Progenitor cell of endocrine pancreas (in vitro differentiated cells): Measurements from ENCODE around the gene TMEM120B. TPM values are rescaled to one million over a fixed set of nuclear protein-coding genes. Genes with fewer than 3 reads are reported as not detected.

ENCODE experiments used
- DNase-seq: peaks from one replicate; pipeline ENCODE4 v3.0.0; 2021; ENCODE audit warnings: low spot score; ENCODE audit not compliant: unreplicated experiment
- H3K27ac Mint-ChIP-seq: 2 replicates; pipeline ENCODE4 v1.8.0; 2021; ENCODE audit warnings: mild to moderate bottlenecking, moderate library complexity, mixed read lengths
- H3K27me3 Mint-ChIP-seq: 2 replicates; pipeline ENCODE4 v1.8.0; 2021; ENCODE audit warnings: mixed read lengths
- H3K36me3 Mint-ChIP-seq: 2 replicates; pipeline ENCODE4 v1.8.0; 2022; ENCODE audit warnings: mixed read lengths; ENCODE audit not compliant: insufficient read depth
- H3K4me1 Mint-ChIP-seq: 2 replicates; pipeline ENCODE4 v1.8.0; 2021; ENCODE audit warnings: low read depth, mixed read lengths
- H3K4me3 Mint-ChIP-seq: 2 replicates; pipeline ENCODE4 v1.8.0; 2021; ENCODE audit warnings: low read depth, mild to moderate bottlenecking, moderate library complexity, mixed read lengths
- H3K9me3 Mint-ChIP-seq: 2 replicates; pipeline ENCODE4 v1.8.0; 2021; ENCODE audit warnings: low read depth, mixed read lengths
- total RNA-seq: library from RNA; stranded (reverse); gene quantifications from 2 replicates; pipeline ENCODE4 v1.2.1, GENCODE V29; 2021
- TF ChIP-seq, protein P1 (sequence below): fragments of 200-600 bp; sonication (generic); IDR thresholded peaks from one replicate; pipeline ENCODE4 v1.5.0; 2021; ENCODE audit warnings: antibody characterized with exemption, mild to moderate bottlenecking; ENCODE audit not compliant: unreplicated experiment

Gene TMEM120B
- total RNA-seq, 1 donor from 2014 or later, result 16.1 TPM

DNA sequence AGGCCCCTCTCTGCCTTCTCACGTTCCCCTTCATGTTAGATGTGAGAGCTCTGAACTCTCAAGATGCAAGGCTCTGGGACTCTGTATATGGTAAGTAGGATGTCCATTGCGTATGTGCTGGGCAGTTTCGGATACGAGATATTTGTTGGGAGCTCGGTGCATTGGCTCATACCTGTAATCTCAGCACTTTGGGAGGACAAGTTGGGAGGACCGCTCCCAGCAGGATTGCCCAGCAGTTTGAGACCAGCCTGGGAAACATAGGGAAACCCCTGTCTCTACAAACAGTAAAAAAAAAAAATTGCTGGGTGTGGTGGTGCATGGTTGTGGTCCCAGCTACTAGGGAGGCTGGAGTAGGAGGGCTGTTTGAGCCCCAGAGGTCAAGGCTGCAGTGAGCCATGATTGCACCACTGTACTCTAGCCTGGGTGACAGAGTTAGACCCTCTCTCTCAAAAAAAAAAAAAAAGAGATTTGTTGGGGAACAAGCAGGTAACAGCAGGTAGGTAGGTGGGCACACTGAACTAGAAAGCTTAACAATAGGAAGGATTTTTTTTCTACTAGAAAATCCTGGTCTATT is 3.4 kb downstream of the TMEM120B start:
- Mint-ChIP-seq H3K27me3 (no peaks in the 10 kb centered on the region), H3K4me1 (peaks cover 13% of the 10 kb centered on the region), H3K27ac (no peak overlapping the region), H3K4me3 (no peak overlapping the region), H3K36me3 (peaks cover 2% of the 10 kb centered on the region), H3K9me3 (no peaks in the 10 kb centered on the region)
- no peak for DNase-seq
- TF ChIP-seq, protein P1, sequence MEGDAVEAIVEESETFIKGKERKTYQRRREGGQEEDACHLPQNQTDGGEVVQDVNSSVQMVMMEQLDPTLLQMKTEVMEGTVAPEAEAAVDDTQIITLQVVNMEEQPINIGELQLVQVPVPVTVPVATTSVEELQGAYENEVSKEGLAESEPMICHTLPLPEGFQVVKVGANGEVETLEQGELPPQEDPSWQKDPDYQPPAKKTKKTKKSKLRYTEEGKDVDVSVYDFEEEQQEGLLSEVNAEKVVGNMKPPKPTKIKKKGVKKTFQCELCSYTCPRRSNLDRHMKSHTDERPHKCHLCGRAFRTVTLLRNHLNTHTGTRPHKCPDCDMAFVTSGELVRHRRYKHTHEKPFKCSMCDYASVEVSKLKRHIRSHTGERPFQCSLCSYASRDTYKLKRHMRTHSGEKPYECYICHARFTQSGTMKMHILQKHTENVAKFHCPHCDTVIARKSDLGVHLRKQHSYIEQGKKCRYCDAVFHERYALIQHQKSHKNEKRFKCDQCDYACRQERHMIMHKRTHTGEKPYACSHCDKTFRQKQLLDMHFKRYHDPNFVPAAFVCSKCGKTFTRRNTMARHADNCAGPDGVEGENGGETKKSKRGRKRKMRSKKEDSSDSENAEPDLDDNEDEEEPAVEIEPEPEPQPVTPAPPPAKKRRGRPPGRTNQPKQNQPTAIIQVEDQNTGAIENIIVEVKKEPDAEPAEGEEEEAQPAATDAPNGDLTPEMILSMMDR, result no peak

DNA sequence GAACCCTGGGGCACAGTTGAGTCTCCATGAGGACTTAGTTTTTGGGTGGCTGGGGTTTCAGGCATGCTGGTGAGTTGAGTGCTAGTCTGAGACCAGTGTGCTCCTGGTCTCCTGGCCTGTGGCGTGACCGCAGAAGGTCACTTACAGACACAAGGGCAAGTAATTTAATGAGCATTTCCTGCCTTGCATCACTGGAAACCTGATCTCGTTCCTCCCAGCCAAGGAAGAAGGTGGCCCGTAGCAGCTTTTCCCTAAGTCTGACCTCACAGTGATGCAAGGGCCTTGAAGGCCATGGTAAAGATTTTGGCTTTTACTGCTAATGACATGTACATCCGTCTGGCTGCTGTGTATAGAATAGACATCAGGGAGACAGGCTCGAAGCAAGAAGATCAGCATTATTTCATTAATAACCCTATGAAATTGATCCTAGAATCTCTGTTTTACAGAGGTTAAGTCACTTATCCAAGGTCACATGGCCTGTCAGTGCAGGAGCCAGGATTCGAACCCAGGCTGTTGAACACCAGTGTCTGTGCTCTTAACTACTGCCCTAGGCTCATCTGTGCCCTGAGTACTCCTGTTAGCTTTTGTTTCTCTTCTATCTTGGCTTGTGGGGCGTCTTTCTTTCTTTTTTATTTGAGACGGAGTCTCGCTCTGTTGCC is 4.6 kb downstream of the TMEM120B start:
- Mint-ChIP-seq H3K36me3 (peaks cover 2% of the 10 kb centered on the region), H3K4me3 (no peak overlapping the region), H3K9me3 (no peaks in the 10 kb centered on the region), H3K27me3 (no peaks in the 10 kb centered on the region), H3K4me1 (peaks cover 9% of the 10 kb centered on the region), H3K27ac (no peak overlapping the region)
- TF ChIP-seq, protein P1, result no peak
- no peak for DNase-seq

GRCh38 chr12:121718653-121719239 is 6.2 kb downstream of the TMEM120B start:
- no peaks in the 10 kb centered on the region for H3K9me3 Mint-ChIP-seq
- peaks cover 2% of the 10 kb centered on the region for H3K4me1 Mint-ChIP-seq
- no peak overlapping the region for H3K4me3 Mint-ChIP-seq
- H3K36me3 Mint-ChIP-seq, result peaks cover 4% of the 10 kb centered on the region
- H3K27ac Mint-ChIP-seq, result no peak overlapping the region
- no peak for DNase-seq
- TF ChIP-seq, protein P1, result no peak
- H3K27me3 Mint-ChIP-seq, result no peaks in the 10 kb centered on the region

DNA sequence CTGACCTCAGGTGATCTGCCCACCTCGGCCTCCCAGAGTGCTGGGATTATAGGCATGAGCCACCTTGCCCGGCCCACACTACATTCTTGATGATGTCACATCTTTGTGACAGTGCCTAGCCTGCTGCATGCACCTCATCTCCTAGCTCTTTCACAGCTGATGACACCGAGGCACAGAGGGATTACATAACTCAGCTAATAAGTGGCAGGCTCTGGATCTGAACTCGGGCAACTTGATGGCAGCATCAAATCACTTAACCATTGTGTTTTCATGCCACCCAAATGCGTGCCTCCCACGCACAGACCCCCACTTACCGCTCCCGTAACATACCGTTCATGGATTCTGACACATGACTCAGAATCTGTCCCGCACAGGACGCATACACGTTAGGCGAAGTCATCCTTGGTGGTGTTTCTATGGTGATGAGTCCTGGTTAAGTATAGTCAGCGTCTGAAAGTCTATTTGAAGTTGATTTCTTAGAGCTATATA is 7.4 kb downstream of the TMEM120B start:
- Mint-ChIP-seq H3K4me1 (no peaks in the 10 kb centered on the region), H3K36me3 (peaks cover 3% of the 10 kb centered on the region), H3K27ac (no peak overlapping the region), H3K27me3 (no peaks in the 10 kb centered on the region), H3K4me3 (no peak overlapping the region), H3K9me3 (no peaks in the 10 kb centered on the region)
- DNase-seq, result no peak
- TF ChIP-seq, protein P1, result no peak

DNA sequence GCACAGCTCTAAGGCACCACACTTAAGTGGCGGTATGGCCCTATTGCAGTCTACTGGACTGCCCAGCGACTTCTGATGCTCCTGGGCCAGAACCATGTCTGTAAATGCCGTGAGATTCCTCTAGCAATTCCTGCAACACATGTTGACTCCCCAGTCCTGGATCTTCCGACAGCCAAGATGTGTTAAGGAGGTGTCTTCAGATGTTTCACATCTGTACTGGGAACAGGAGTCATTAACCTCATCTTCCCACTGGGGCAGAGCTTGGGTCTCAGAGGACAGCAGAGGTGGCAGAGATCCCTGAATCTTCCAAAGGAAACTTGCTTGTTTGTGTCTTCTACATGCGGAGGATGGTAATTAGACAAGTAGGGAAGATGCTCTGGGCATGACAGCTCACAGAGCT is 8.2 kb downstream of the TMEM120B start:
- no peaks in the 10 kb centered on the region for H3K9me3 Mint-ChIP-seq
- H3K27me3 Mint-ChIP-seq, result no peaks in the 10 kb centered on the region
- TF ChIP-seq, protein P1, result no peak
- no peak overlapping the region for H3K4me3 Mint-ChIP-seq
- H3K4me1 Mint-ChIP-seq, result no peaks in the 10 kb centered on the region
- no peak overlapping the region for H3K27ac Mint-ChIP-seq
- H3K36me3 Mint-ChIP-seq, result peaks cover 5% of the 10 kb centered on the region
- DNase-seq, result no peak
